Measurements from ENCODE around the gene WDR74.
"Not testable (repeated sequence)": the region's sequence is repeated elsewhere in the genome, so short reads cannot be mapped to it uniquely, and the experiment has no call there.

The WDR74 gene

GRCh38 chr11:62839050-62839945 is at the start of gene WDR74:
Gene WDR74 (minus strand): TSS chr11:62839590. CDS start chr11:62839570, 20 bp downstream.
- peak; percentile 94 to 95 for DNase-seq

GRCh38 chr11:62889126-62889483 is 49.7 kb upstream of the WDR74 start:
- DNase-seq, result no peak

GRCh38 chr11:62888406-62888805 is 49.0 kb upstream of the WDR74 start:
- no peak for DNase-seq

- DNase-seq, result no peak
Measured at GRCh38 chr11:62885137-62885750, 45.9 kb upstream of the WDR74 start.

GRCh38 chr11:62883673-62884072 is 44.3 kb upstream of the WDR74 start:
- DNase-seq, result no peak

- no peak for DNase-seq
Measured at GRCh38 chr11:62882788-62883501, 43.6 kb upstream of the WDR74 start.

- no peak for DNase-seq
Measured at GRCh38 chr11:62882431-62882749, 43.0 kb upstream of the WDR74 start.

- peak; percentile 88 to 91 for DNase-seq
Measured at GRCh38 chr11:62881579-62882430, 42.4 kb upstream of the WDR74 start.

GRCh38 chr11:62880803-62881578 is 41.6 kb upstream of the WDR74 start, which contains the start of gene SLC3A2:
Gene SLC3A2 (plus strand): TSS chr11:62880896. CDS start chr11:62881024, 128 bp downstream.
- DNase-seq, result peak; percentile 82 to 86

- peak in 1 of 2 donors; percentile 3 for DNase-seq
Measured at GRCh38 chr11:62880231-62880802, 40.9 kb upstream of the WDR74 start.

GRCh38 chr11:62879235-62879978 is 40.0 kb upstream of the WDR74 start:
- DNase-seq, result no peak

- DNase-seq, result no peak
Measured at GRCh38 chr11:62876712-62877111, 37.3 kb upstream of the WDR74 start.

- DNase-seq, result no peak
Measured at GRCh38 chr11:62875698-62876478, 36.5 kb upstream of the WDR74 start.

- DNase-seq, result no peak
Measured at GRCh38 chr11:62874851-62875250, 35.5 kb upstream of the WDR74 start.

GRCh38 chr11:62865635-62866034 is 26.2 kb upstream of the WDR74 start:
- no peak for DNase-seq

- DNase-seq, result no peak
Measured at GRCh38 chr11:62863687-62864335, 24.4 kb upstream of the WDR74 start.

- DNase-seq, result not testable (repeated sequence)
Measured at GRCh38 chr11:62861564-62862192, 22.3 kb upstream of the WDR74 start.

- DNase-seq, result no peak
Measured at GRCh38 chr11:62860835-62861563, 21.6 kb upstream of the WDR74 start.
